ENCODE measurements around the gene RAPGEF1.

- TF ChIP-seq SIN3A (IDR thresholded peaks at IDR 0.05; ENCODE audit: borderline replicate concordance, insufficient read depth, low read length) (no peak), POLR2AphosphoS5 (IDR thresholded peaks at IDR 0.05; ENCODE audit: low read depth, low read length) (no peak), TAF1 (IDR thresholded peaks at IDR 0.05; ENCODE audit: borderline replicate concordance, insufficient read depth, low read length) (no peak), REST (IDR thresholded peaks at IDR 0.05; ENCODE audit: insufficient read depth in 1 of 2, low read depth in 2 of 2, low read length in 2 of 2) (no peak), FOXP2 (optimal IDR thresholded peaks at IDR 0.05; ENCODE audit: borderline replicate concordance, extremely low read depth, extremely low read length, insufficient read depth) (no peak)
These were observed 183.8 kb downstream of the RAPGEF1 start for GRCh38 chr9:131555841-131556673.
